Measurements from ENCODE around the gene CASP2.
"Not testable (repeated sequence)": the region's sequence is repeated elsewhere in the genome, so short reads cannot be mapped to it uniquely, and the experiment has no call there.

CASP2 gene

GRCh38 chr7:143252006-143252405 lies 36.1 kb upstream of the CASP2 start:
- peaks cover 9% of the 10 kb centered on the region for H3K36me3 Mint-ChIP-seq (ENCODE audit: insufficient read depth)
- peak overlapping the region; percentile 85 for H3K27ac Mint-ChIP-seq (ENCODE audit: low read depth)
- peaks cover 81% of the 10 kb centered on the region for H3K4me1 Mint-ChIP-seq
- H3K27me3 Mint-ChIP-seq = no peaks in the 10 kb centered on the region
- H3K4me3 Mint-ChIP-seq = peak overlapping the region; percentile 48
- H3K9me3 Mint-ChIP-seq = peaks cover 20% of the 10 kb centered on the region
- ATAC-seq (replicated peaks; ENCODE audit: extremely low read depth, poor library complexity, severe bottlenecking) (no peak), DNase-seq (ENCODE audit: low spot score in 2 of 2) (no peak)

DNA sequence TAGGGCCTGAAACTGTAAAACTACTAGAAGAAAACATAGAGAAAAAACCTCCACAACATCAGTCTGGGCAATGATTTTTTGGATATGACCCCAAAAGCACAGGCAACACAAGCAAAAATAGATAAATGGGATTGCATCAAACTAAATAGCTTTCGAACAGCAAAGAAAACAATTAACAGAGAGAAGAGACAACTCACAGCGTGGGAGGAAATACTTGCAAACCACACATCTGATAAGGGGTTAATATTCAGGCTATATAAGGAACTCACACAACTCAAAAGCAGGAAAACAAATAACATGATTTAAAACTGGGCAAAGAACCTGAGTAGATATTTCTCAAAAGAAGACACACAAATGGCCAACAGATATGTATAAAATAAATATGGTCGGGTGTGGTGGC lies 32.6 kb upstream of the CASP2 start:
- DNase-seq (ENCODE audit: low spot score in 2 of 2) = no peak
- Mint-ChIP-seq H3K27me3 (no peaks in the 10 kb centered on the region), H3K36me3 (ENCODE audit: insufficient read depth) (peaks cover 9% of the 10 kb centered on the region), H3K4me1 (peaks cover 68% of the 10 kb centered on the region), H3K27ac (ENCODE audit: low read depth) (peak overlapping the region; percentile 17), H3K4me3 (peak overlapping the region; percentile 12), H3K9me3 (peaks cover 11% of the 10 kb centered on the region)
- no peak for ATAC-seq (replicated peaks; ENCODE audit: extremely low read depth, poor library complexity, severe bottlenecking)

DNA sequence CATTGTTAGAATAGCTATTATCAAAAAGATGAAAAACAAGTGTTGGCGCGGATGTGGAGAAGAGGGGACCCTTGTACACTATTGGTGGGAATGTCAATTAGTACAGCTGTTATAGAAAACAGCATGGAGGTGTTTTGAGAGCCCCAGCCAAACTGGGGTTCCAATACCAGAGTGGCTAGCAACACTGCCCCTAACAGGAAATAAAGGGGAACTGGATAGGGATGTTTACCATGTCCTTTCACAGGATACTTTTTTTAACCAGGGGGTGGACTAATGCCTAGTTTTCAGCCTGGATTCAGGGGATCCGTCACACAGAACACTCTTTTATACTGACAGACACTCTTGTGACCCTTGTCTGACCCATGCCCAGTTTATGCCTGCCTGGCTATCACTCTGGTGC lies 31.8 kb upstream of the CASP2 start:
- Mint-ChIP-seq H3K36me3 (ENCODE audit: insufficient read depth) (peaks cover 6% of the 10 kb centered on the region), H3K27me3 (no peaks in the 10 kb centered on the region), H3K4me3 (no peak overlapping the region), H3K4me1 (peaks cover 61% of the 10 kb centered on the region), H3K9me3 (peaks cover 11% of the 10 kb centered on the region), H3K27ac (ENCODE audit: low read depth) (peak overlapping the region; percentile 33)
- DNase-seq (ENCODE audit: low spot score in 2 of 2) (no peak), ATAC-seq (replicated peaks; ENCODE audit: extremely low read depth, poor library complexity, severe bottlenecking) (no peak)

DNA sequence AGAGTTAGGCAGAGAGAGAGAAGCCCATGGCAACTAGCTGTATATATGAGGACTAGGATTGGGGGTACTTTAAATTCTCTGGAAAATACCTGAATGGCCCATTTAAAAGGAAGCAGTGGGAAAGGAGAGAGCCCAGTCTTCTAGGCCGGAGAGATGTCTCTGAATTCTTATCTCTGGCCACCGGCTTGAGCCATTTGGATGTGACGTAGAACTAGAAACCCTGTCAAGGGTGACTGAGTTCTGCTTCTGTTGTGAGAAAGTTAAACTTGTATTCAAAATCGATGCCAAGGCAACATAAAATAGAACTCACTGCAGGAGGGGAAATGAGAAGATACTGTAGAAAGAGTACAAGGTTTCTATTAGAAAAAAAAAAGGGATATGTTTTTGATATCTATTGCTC lies 31.2 kb upstream of the CASP2 start:
- ATAC-seq (replicated peaks; ENCODE audit: extremely low read depth, poor library complexity, severe bottlenecking) (no peak), DNase-seq (ENCODE audit: low spot score in 2 of 2) (no peak)
- no peaks in the 10 kb centered on the region for H3K27me3 Mint-ChIP-seq
- peaks cover 6% of the 10 kb centered on the region for H3K36me3 Mint-ChIP-seq (ENCODE audit: insufficient read depth)
- H3K4me3 Mint-ChIP-seq = no peak overlapping the region
- H3K9me3 Mint-ChIP-seq = peaks cover 11% of the 10 kb centered on the region
- H3K27ac Mint-ChIP-seq (ENCODE audit: low read depth) = peak overlapping the region; percentile 33
- H3K4me1 Mint-ChIP-seq = peaks cover 58% of the 10 kb centered on the region

DNA sequence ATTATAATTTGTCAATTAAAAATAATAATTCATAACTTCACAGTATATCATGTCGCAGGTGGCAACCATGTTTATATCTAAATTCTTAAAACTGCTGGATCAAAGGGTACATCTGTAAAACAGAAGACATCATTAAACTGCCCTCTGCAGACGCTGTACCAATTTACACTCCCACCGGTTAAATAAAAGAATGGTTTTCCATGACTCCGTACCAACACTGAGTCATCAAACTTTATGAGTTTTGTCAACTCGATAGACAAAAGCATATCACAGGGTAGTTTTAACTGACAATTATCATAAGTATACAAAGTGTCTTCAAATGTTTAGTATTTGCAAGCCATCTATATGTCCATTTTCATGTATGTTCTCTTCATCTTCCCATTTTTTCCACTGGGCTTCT lies 30.6 kb upstream of the CASP2 start:
- Mint-ChIP-seq H3K27me3 (no peaks in the 10 kb centered on the region), H3K9me3 (peaks cover 7% of the 10 kb centered on the region), H3K4me3 (no peak overlapping the region), H3K27ac (ENCODE audit: low read depth) (peak overlapping the region; percentile 86), H3K36me3 (ENCODE audit: insufficient read depth) (peaks cover 7% of the 10 kb centered on the region), H3K4me1 (peaks cover 57% of the 10 kb centered on the region)
- DNase-seq (ENCODE audit: low spot score in 2 of 2) (no peak), ATAC-seq (replicated peaks; ENCODE audit: extremely low read depth, poor library complexity, severe bottlenecking) (no peak)

- Mint-ChIP-seq H3K4me1 (peaks cover 62% of the 10 kb centered on the region), H3K9me3 (peaks cover 4% of the 10 kb centered on the region), H3K27me3 (no peaks in the 10 kb centered on the region), H3K4me3 (peak overlapping the region; percentile 67), H3K27ac (ENCODE audit: low read depth) (peak overlapping the region; percentile 86), H3K36me3 (ENCODE audit: insufficient read depth) (peaks cover 8% of the 10 kb centered on the region)
- ATAC-seq (replicated peaks; ENCODE audit: extremely low read depth, poor library complexity, severe bottlenecking) = no peak
- DNase-seq (ENCODE audit: low spot score in 2 of 2) = no peak
Observed at GRCh38 chr7:143258831-143259230, 29.3 kb upstream of the CASP2 start.

- no peaks in the 10 kb centered on the region for H3K9me3 Mint-ChIP-seq
- no peaks in the 10 kb centered on the region for H3K27me3 Mint-ChIP-seq
- peaks cover 65% of the 10 kb centered on the region for H3K4me1 Mint-ChIP-seq
- peak overlapping the region; percentile 86 for H3K27ac Mint-ChIP-seq (ENCODE audit: low read depth)
- peaks cover 8% of the 10 kb centered on the region for H3K36me3 Mint-ChIP-seq (ENCODE audit: insufficient read depth)
- no peak overlapping the region for H3K4me3 Mint-ChIP-seq
- ATAC-seq (replicated peaks; ENCODE audit: extremely low read depth, poor library complexity, severe bottlenecking) = no peak
- no peak for DNase-seq (ENCODE audit: low spot score in 2 of 2)
Observed at GRCh38 chr7:143259765-143260164, 28.4 kb upstream of the CASP2 start.

- DNase-seq (ENCODE audit: low spot score in 2 of 2) = no peak
- Mint-ChIP-seq H3K36me3 (ENCODE audit: insufficient read depth) (peaks cover 20% of the 10 kb centered on the region), H3K4me3 (peak overlapping the region; percentile 98), H3K27me3 (no peaks in the 10 kb centered on the region), H3K27ac (ENCODE audit: low read depth) (peak overlapping the region; percentile 97), H3K9me3 (no peaks in the 10 kb centered on the region), H3K4me1 (peaks cover 55% of the 10 kb centered on the region)
- ATAC-seq (replicated peaks; ENCODE audit: extremely low read depth, poor library complexity, severe bottlenecking) = no peak
Observed at GRCh38 chr7:143261901-143262300, 26.2 kb upstream of the CASP2 start.

DNA sequence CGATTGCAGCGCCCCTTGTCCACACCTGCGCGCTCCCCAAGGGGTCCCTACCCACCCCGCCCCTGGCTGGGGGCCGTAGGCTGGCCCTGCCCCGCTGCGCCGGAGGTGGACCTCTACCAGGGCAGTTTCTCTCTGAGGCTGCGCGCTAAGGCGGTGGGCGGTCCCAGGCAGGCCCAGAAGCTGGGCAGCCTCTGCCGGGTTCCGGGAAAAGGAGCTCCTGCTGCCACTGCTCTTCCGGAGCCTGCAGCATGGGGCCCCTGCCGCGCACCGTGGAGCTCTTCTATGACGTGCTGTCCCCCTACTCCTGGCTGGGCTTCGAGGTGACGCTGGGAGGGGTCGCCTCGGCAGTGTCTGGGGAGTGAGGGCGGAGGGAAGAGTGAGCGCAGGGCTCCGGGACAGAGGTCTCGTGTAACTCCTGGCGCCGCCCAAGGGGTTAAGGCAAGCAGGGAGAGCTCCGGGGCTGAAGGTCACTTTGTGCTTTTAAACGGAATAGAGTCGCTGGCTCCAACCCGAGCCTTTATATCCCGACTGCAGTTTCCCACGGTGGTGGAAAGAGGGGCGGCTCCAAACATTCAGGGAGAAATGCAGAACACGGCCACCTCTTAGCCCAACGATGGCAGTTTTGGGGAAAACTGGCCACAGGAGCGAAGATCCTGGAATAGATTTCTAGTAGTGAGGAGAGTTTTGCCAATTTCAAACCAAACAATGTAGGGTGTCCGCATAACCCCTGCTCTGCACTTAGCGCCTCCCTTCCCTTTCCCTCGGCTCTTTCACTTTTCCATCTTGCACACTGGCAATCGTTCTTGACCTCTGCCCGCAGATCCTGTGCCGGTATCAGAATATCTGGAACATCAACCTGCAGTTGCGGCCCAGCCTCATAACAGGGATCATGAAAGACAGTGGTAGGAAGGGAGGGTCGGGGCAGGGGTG lies 24.6 kb upstream of the CASP2 start, which contains the start of gene GSTK1:
TSS of gene GSTK1 (plus strand) at position 176 of the 930 bp plus-strand sequence. CDS start at position 249, 73 bp downstream.
- H3K27ac Mint-ChIP-seq (ENCODE audit: low read depth) = peak within 1 kb of the TSS; percentile 97
- H3K4me1 Mint-ChIP-seq = peaks cover 52% of the 10 kb centered on the region
- peak; percentile 42 to 51 for DNase-seq (ENCODE audit: low spot score in 2 of 2)

GRCh38 chr7:143264196-143264568 lies 24.0 kb upstream of the CASP2 start:
- H3K4me3 Mint-ChIP-seq = peak overlapping the region; percentile 98
- ATAC-seq (replicated peaks; ENCODE audit: extremely low read depth, poor library complexity, severe bottlenecking); H3K27me3 Mint-ChIP-seq; H3K9me3 Mint-ChIP-seq; DNase-seq (ENCODE audit: low spot score in 2 of 2): not testable (repeated sequence)
- H3K27ac Mint-ChIP-seq (ENCODE audit: low read depth) = peak overlapping the region; percentile 97
- peaks cover 34% of the 10 kb centered on the region for H3K36me3 Mint-ChIP-seq (ENCODE audit: insufficient read depth)
- peaks cover 45% of the 10 kb centered on the region for H3K4me1 Mint-ChIP-seq

More for the DNA sequence above, 24.6 kb upstream of the CASP2 start, which contains the start of gene GSTK1:
- Mint-ChIP-seq H3K27me3 (no peaks in the 10 kb centered on the region), H3K4me3 (peak within 1 kb of the TSS; percentile 98), H3K36me3 (ENCODE audit: insufficient read depth) (peaks cover 32% of the 10 kb centered on the region), H3K9me3 (no peaks in the 10 kb centered on the region)
- ATAC-seq (replicated peaks; ENCODE audit: extremely low read depth, poor library complexity, severe bottlenecking) = peak; percentile 93

DNA sequence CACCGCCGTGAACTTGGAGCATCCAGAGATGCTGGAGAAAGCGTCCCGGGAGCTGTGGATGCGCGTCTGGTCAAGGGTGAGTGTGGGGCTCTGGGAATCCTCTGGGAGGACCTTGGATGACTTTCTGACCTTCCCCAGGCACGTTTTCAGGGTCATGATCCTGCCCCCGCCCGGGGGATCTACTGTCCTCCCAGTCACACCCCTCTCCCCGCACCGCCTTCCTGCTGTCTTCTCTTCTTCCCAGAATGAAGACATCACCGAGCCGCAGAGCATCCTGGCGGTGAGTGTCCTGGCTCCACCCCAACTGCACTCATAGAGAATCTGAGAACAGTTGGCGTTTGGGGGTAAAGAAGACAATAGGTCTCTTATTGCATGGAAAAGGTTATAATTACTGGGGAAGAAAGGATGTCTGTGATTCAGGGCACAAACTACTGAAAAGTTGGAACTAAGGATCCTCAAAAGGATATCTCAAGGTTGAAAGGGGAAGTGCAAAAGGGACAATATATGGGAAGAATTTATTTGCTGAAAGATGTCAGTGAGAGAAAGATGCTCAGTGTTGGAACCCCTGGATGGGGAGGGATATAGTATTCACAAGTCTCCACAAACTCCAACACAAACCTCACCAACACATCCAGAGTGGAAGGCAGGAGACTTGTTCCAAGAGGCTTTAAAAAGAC lies 23.0 kb upstream of the CASP2 start:
- Mint-ChIP-seq H3K27me3 (no peaks in the 10 kb centered on the region), H3K9me3 (no peaks in the 10 kb centered on the region), H3K27ac (ENCODE audit: low read depth) (peak overlapping the region; percentile 97), H3K36me3 (ENCODE audit: insufficient read depth) (peaks cover 37% of the 10 kb centered on the region), H3K4me1 (peaks cover 36% of the 10 kb centered on the region), H3K4me3 (peak overlapping the region; percentile 98)
- DNase-seq (ENCODE audit: low spot score in 2 of 2) = no peak
- no peak for ATAC-seq (replicated peaks; ENCODE audit: extremely low read depth, poor library complexity, severe bottlenecking)

- no peak overlapping the region for H3K27ac Mint-ChIP-seq (ENCODE audit: low read depth)
- no peaks in the 10 kb centered on the region for H3K27me3 Mint-ChIP-seq
- no peak for ATAC-seq (replicated peaks; ENCODE audit: extremely low read depth, poor library complexity, severe bottlenecking)
- H3K36me3 Mint-ChIP-seq (ENCODE audit: insufficient read depth) = peaks cover 32% of the 10 kb centered on the region
- no peaks in the 10 kb centered on the region for H3K9me3 Mint-ChIP-seq
- no peak for DNase-seq (ENCODE audit: low spot score in 2 of 2)
- H3K4me3 Mint-ChIP-seq = no peak overlapping the region
- H3K4me1 Mint-ChIP-seq = peaks cover 20% of the 10 kb centered on the region
Observed at GRCh38 chr7:143269251-143269650, 18.9 kb upstream of the CASP2 start.
